SK-N-SH (cell line): ENCODE measurements around the gene NNT. TPM values are rescaled to one million over a fixed set of nuclear protein-coding genes. Genes with fewer than 3 reads are reported as not detected.

Experiments used
- CTCF ChIA-PET: fragments of 300-600, 350-600 bp; formaldehyde crosslinking; extraction: SDS; loops from one replicate; lab custom pipeline; 2021; lab: Yijun Ruan, JAX
- POLR2A ChIA-PET: fragments of 350-600 bp; sonication (Branson Sonifier 250); formaldehyde crosslinking; extraction: SDS; loops from one replicate; lab custom pipeline; 2020; ENCODE audit warnings: antibody characterized with exemption, inconsistent platforms; lab: Yijun Ruan, JAX
- DNase-seq: peaks from one replicate; pipeline ENCODE4 v3.0.0; 2012
- H2AFZ ChIP-seq: fragments of 200-600 bp; sonication (generic); 2 replicates; pipeline ENCODE4 v1.8.1; 2016; ENCODE audit warnings: antibody characterized with exemption, mild to moderate bottlenecking, low read depth
- H3F3A ChIP-seq: fragments of 200-600 bp; sonication (generic); replicated peaks from 2 replicates; pipeline ENCODE3; 2016; ENCODE audit warnings: antibody characterized with exemption, mild to moderate bottlenecking; ENCODE audit not compliant: insufficient read depth
- H3K27ac ChIP-seq, 2 experiments: fragments of 200-500 bp in 1 of 2; fragments of 200-600 bp in 1 of 2; sonication (Bioruptor generic) in 1 of 2; sonication (generic), shearing (Covaris generic) in 1 of 2; 2 replicates each; pipeline versions ENCODE4 v1.5.1 to v1.6.1; 2014 to 2016; ENCODE audit warnings: low read depth in 2 of 2, inconsistent platforms in 1 of 2, low read length in 1 of 2, mild to moderate bottlenecking in 1 of 2, mixed read lengths in 1 of 2
- H3K27me3 ChIP-seq: fragments of 200-600 bp; sonication (generic), shearing (Covaris generic); 2 replicates; pipeline ENCODE4 v1.6.1; 2016; ENCODE audit warnings: mixed run types; ENCODE audit not compliant: insufficient read depth
- H3K36me3 ChIP-seq, 2 experiments: fragments of 200-500 bp in 1 of 2; fragments of 200-600 bp in 1 of 2; sonication (Bioruptor generic) in 1 of 2; sonication (generic) in 1 of 2; replicated peaks in 1 of 2; 2 replicates each; pipeline versions ENCODE3 to v1.5.1; 2014 to 2016; ENCODE audit warnings: low read length in 1 of 2, mild to moderate bottlenecking in 1 of 2; ENCODE audit not compliant: insufficient read depth in 2 of 2, control insufficient read depth in 1 of 2
- H3K4me1 ChIP-seq, 2 experiments: fragments of 200-500 bp in 1 of 2; fragments of 200-600 bp in 1 of 2; sonication (Bioruptor generic) in 1 of 2; sonication (generic), shearing (Covaris generic) in 1 of 2; 2 replicates each; pipeline versions ENCODE4 v1.5.1 to v1.6.1; 2014 to 2016; ENCODE audit warnings: low read depth in 1 of 2, low read length in 1 of 2, mixed run types in 1 of 2; ENCODE audit not compliant: insufficient read depth in 2 of 2, control insufficient read depth in 1 of 2
- H3K4me2 ChIP-seq: fragments of 200-600 bp; sonication (generic), shearing (Covaris generic); 2 replicates; pipeline ENCODE4 v1.6.1; 2017; ENCODE audit warnings: mixed run types
- H3K4me3 ChIP-seq, 2 experiments: fragments of 200-500 bp in 1 of 2; fragments of 200-600 bp in 1 of 2; sonication (Bioruptor generic) in 1 of 2; sonication (generic), shearing (Covaris generic) in 1 of 2; 2 replicates each; pipeline versions ENCODE4 v1.5.1 to v1.8.1; 2014 to 2016; ENCODE audit warnings: low read depth in 2 of 2, inconsistent platforms in 1 of 2, low read length in 1 of 2, mild to moderate bottlenecking in 1 of 2, mixed read lengths in 1 of 2, moderate library complexity in 1 of 2
- H3K79me2 ChIP-seq: fragments of 200-600 bp; sonication (generic); 2 replicates; pipeline ENCODE4 v1.8.1; 2017; ENCODE audit warnings: mild to moderate bottlenecking; ENCODE audit not compliant: insufficient read depth
- H3K9ac ChIP-seq: fragments of 200-600 bp; sonication (generic); 2 replicates; pipeline ENCODE4 v1.6.1; 2017; ENCODE audit warnings: mixed run types
- H3K9me2 ChIP-seq: fragments of 200-600 bp; sonication (generic); 2 replicates; pipeline ENCODE4 v1.6.1; 2017; ENCODE audit warnings: mixed run types
- H3K9me3 ChIP-seq: fragments of 200-600 bp; sonication (generic); 2 replicates; pipeline ENCODE4 v1.6.1; 2017; ENCODE audit warnings: mixed run types, mild to moderate bottlenecking, moderate library complexity
- H4K20me1 ChIP-seq: fragments of 200-600 bp; sonication (generic); 2 replicates; pipeline ENCODE4 v1.6.1; 2017; ENCODE audit warnings: mild to moderate bottlenecking, mixed run types; ENCODE audit not compliant: insufficient read depth
- CHD2 ChIP-seq: fragments of 150-350 bp; IDR thresholded peaks from 2 replicates; pipeline ENCODE4 v1.6.1; 2018; ENCODE audit warnings: low read length; ENCODE audit not compliant: partially characterized antibody
- IRF3 ChIP-seq: fragments of 150-350 bp; IDR thresholded peaks from 2 replicates; pipeline ENCODE4 v1.6.1; 2016; ENCODE audit warnings: mild to moderate bottlenecking, low read depth, low read length
- MEF2A ChIP-seq: IDR thresholded peaks from 2 replicates; pipeline ENCODE4 v1.4.0; 2012; ENCODE audit warnings: low read depth, borderline replicate concordance
- NFIC ChIP-seq: IDR thresholded peaks from 2 replicates; pipeline ENCODE4 v1.4.0; 2012; ENCODE audit warnings: borderline replicate concordance
- NRF1 ChIP-seq: IDR thresholded peaks from 2 replicates; pipeline ENCODE4 v1.6.1; 2012; ENCODE audit warnings: low read depth, mild to moderate bottlenecking, low read length
- PBX3 ChIP-seq: IDR thresholded peaks from 2 replicates; pipeline ENCODE4; 2012
- RCOR1 ChIP-seq: fragments of 150-350 bp; IDR thresholded peaks from 2 replicates; pipeline ENCODE4 v1.6.1; 2017; ENCODE audit warnings: antibody characterized with exemption, low read length
- RFX5 ChIP-seq: IDR thresholded peaks from 2 replicates; pipeline ENCODE4 v1.6.1; 2012; ENCODE audit warnings: mild to moderate bottlenecking, improper control_type of control experiment, low read length
- RXRA ChIP-seq: IDR thresholded peaks from 2 replicates; pipeline ENCODE4 v1.4.0; 2012; ENCODE audit warnings: low read depth, mild to moderate bottlenecking, borderline replicate concordance
- TAF1 ChIP-seq: IDR thresholded peaks from 2 replicates; pipeline ENCODE4 v1.6.1; 2012; ENCODE audit warnings: low read depth, mild to moderate bottlenecking, low read length, moderate library complexity, borderline replicate concordance
- TEAD4 ChIP-seq: IDR thresholded peaks from 2 replicates; pipeline ENCODE4 v1.4.0; 2012; ENCODE audit warnings: mild to moderate bottlenecking, borderline replicate concordance; ENCODE audit not compliant: insufficient read depth
- USF1 ChIP-seq: IDR thresholded peaks from 2 replicates; pipeline ENCODE4 v1.4.0; 2012; ENCODE audit warnings: low read depth, borderline replicate concordance
- USF2 ChIP-seq: fragments of 150-350 bp; IDR thresholded peaks from 2 replicates; pipeline ENCODE4 v1.6.1; 2017; ENCODE audit warnings: antibody characterized with exemption, low read length, low read depth, borderline replicate concordance
- WGBS: methylation state at CpG from one replicate; pipeline ENCODE4 v1.1.6; 2017; ENCODE audit warnings: low lambda C conversion rate; 5-methylcytosine and 5-hydroxymethylcytosine counted together
- polyA plus RNA-seq, 3 experiments: library from polyadenylated mRNA; depleted of rRNA; stranded (reverse); fragments of >200 nt; gene quantifications; 2 replicates each; pipeline ENCODE4 v1.2.3, GENCODE V29; 2012

The NNT gene
- polyA plus RNA-seq, 1 of the 3 experiments (the other 2 are of a cell fraction), result 21.9 TPM

GRCh38 chr5:43563321-43563720 lies 39.7 kb upstream of the NNT start:
- Histone ChIP-seq H3K4me1 (no peaks in the 10 kb centered on the region), H3K4me2 (no peak overlapping the region), H3K9me3 (no peaks in the 10 kb centered on the region), H4K20me1 (no peaks in the 10 kb centered on the region), H3K27me3 (no peaks in the 10 kb centered on the region), H3K79me2 (no peaks in the 10 kb centered on the region), H2AFZ (no peak overlapping the region), H3F3A (no peaks in the 10 kb centered on the region), H3K9me2 (no peaks in the 10 kb centered on the region), H3K9ac (no peak overlapping the region), H3K27ac (no peak overlapping the region), H3K36me3 (no peaks in the 10 kb centered on the region)
- ChIA-PET CTCF (interaction anchor here (1.5 kb wide), 1 partner anchor 68 kb away, joined by 4 read pairs; no protein-coding TSS in a partner anchor), POLR2A (no interaction called here)
- DNase-seq, result no peak
- 97% methylated on average over 3 of the region's 3 CpGs for WGBS
- TF ChIP-seq IRF3, result no peak
- no peak for TF ChIP-seq RFX5
- TF ChIP-seq RXRA, result no peak
- no peak for TF ChIP-seq MEF2A
- TF ChIP-seq USF2, result no peak
- no peak for TF ChIP-seq NRF1
- no peak for TF ChIP-seq CHD2
- TF ChIP-seq TEAD4, result no peak
- TF ChIP-seq, all 33 proteins: peak for 0
- no peak overlapping the region for H3K4me3 ChIP-seq

- POLR2A ChIA-PET, result no interaction called here
- CTCF ChIA-PET, result interaction anchor here (1.5 kb wide), 1 partner anchor 67 kb away, joined by 4 read pairs; no protein-coding TSS in a partner anchor
- TF ChIP-seq TAF1 (no peak), PBX3 (no peak), RXRA (no peak), RCOR1 (no peak), NFIC (no peak), USF1 (no peak)
Observed at GRCh38 chr5:43564289-43564850, 38.6 kb upstream of the NNT start.

More at GRCh38 chr5:43564289-43564850, 38.6 kb upstream of the NNT start:
- no peaks in the 10 kb centered on the region for H3K9me3 ChIP-seq
- H3K36me3 ChIP-seq, result no peaks in the 10 kb centered on the region
- DNase-seq, result no peak
- no peaks in the 10 kb centered on the region for H3K4me1 ChIP-seq
- H3F3A ChIP-seq, result no peaks in the 10 kb centered on the region
- WGBS, result 61% methylated on average over 5 of the region's 5 CpGs
- no peak overlapping the region for H3K9ac ChIP-seq
- H3K4me3 ChIP-seq, result no peak overlapping the region
- no peak overlapping the region for H3K27ac ChIP-seq
- no peaks in the 10 kb centered on the region for H4K20me1 ChIP-seq
- no peaks in the 10 kb centered on the region for H3K9me2 ChIP-seq
- H2AFZ ChIP-seq, result no peak overlapping the region
- no peaks in the 10 kb centered on the region for H3K27me3 ChIP-seq
- H3K4me2 ChIP-seq, result no peak overlapping the region
- no peaks in the 10 kb centered on the region for H3K79me2 ChIP-seq
